CD4-positive, alpha-beta T cell treated with Interleukin-10 for 1 hour (primary cell): ENCODE measurements around the gene TUT4.

Source experiments
- DNase-seq: peaks from one replicate; pipeline ENCODE4 v3.0.0-alpha.2; 2020

Gene TUT4

DNA sequence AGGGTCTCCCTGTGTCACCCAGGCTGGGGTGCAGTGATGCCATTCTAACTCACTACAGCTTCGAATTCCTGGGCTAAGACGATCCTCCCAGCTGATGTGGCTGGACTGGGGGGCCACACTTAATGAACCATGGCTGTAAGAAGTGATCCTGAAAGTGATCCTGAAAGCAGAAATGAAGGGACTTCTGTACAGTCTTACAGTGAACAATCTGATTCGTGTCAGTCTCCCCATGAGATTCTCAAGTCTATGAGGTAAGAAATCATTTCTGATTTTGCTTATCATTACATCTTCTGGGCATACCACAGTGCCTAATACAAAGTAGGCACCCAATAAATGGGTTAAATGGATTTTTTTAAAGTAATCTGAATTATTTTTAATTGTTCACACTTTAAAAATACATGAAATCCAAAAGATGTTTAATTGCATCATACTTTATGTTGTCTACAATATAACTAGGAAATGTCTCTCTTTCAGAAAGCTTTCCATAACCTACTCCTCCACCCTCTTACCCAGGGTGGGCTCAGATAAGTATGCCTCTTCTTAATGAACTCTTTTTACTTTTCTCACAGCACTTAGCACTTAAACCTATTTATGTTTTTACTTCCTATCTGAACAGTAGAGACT is 21.5 kb downstream of the TUT4 start:
- no peak for DNase-seq

DNA sequence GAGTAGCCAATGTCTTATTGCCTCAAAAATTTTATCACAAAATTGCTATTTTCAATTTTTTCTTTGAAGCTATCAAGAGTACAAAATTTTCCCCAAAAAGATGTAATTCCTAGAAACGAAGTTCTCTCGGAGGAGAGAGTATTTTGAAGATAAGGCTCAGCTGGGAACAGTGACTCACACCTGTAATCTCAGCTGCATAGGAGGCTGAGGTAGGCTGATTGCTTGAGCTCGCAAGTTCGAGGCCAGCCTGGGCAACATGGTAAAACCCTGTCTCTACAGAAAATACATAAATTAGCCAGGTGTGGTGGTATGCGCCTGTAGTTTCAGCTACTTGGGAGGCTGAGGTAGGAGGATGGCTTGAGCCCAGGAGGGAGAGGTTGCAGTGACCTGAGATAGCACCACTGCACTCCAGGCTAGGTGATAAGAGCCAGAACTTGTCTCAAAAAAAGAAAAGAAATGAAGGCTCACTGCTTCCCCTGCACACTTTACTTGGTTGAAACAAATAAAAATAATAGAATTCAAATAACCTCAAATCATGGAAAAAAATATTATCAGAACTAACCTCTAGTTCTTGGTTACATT is 22.2 kb downstream of the TUT4 start:
- DNase-seq = no peak

DNA sequence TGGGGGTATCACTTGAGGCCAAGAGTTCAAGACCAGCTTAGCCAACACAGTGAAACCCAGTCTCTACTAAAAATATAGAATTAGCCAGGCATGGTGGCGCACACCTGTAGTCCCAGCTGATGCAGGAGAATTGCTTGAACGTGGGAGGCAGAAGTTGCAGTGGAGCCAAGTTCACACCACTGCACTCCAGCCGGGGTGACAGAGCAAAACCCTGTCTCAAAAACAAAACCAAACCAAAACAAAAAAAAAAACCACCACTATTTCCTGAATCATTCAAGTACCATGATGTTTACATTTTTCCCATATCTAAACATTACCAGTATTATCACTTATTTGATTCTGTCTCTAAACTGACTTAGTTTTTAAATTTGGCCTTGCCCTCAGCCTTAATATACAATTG is 29.5 kb downstream of the TUT4 start:
- peak; percentile 15 for DNase-seq

DNA sequence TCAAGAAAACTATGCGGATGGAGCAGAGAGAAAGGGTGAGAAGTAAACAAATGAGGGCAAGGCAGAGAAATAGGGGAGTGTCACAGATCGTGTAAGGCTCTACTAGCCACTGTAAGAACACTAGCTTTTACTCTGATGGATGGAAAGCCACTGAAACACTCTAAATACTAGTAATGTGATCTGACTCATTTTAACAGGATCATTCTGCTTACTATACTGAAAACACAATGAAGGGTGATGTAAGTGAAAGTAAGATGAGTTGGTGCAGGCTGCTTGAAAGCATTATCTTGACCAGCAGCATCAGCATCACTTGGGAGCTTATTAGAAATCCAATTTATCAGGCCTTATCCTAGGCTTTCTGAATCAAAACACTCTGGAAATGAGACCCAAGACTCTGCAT is 32.7 kb downstream of the TUT4 start:
- DNase-seq = no peak

DNA sequence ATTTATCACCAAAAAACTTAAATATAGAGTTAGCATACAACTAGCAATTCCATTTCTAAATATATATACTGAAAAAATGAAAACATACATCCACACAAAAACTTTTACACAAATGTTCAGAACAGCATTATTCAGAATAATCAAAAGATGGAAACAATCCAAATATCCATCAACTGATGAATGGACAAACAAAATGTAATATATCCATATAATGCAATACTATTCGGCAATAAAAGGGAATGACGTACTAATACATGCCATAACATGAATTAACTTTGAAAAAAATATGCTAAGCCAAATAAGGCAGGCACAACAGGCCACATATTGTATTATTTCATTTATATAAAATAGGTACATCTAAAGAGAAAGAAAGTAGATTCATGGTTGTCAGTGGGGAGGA is 33.9 kb downstream of the TUT4 start:
- no peak for DNase-seq

DNA sequence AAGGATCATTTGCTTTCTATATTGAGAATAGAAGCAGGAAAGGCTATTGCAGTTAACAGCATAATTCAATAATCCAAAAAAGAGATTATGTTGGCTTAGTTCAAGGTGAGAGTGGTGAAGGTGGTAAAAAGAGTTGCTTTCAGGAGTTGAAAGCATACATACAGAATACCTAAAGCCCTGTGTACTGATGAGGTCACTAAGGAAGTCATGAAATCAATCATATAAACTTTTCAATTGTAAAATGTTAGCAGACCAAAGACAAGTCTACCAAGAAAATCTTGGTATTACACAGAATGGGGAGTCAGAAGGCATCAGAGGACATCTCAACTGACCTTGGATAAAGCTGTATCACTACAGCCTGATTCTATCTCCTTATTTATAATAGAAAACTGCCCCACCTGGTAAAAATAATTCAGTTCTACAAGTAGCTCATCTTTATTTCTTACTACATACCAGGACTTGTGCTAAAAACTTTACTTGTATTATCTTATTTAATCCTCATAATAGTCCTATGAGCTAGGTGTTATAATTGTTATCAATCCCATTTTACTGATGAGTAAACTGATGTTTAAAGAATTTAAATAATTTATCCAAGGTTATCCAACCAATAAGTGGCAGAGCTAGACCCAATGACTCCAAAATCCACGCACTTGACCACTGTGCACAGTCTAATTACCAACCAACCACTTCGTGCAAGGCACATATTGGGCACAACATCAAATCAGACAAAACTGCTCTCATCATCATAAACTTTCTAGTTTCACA is 40.9 kb downstream of the TUT4 start:
- DNase-seq = no peak

DNA sequence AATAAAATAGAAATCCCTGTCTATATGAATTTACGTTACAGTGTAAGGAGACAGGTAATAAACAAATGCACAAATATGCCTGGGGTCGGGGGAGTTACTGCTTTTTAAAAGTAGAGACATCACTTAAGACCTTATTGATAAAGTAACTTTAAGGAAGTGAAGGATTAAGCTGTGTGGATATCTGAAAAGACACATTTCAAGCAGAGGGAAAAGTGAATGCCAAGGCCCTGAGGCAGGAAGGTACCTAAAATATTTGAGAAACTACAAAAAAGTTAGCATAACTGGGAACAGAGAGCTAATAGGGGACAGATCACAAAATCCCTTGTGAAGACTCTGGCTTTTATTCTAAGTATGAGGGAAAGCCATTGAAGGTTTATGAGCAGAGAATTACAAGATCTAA is 41.5 kb downstream of the TUT4 start:
- DNase-seq = no peak

DNA sequence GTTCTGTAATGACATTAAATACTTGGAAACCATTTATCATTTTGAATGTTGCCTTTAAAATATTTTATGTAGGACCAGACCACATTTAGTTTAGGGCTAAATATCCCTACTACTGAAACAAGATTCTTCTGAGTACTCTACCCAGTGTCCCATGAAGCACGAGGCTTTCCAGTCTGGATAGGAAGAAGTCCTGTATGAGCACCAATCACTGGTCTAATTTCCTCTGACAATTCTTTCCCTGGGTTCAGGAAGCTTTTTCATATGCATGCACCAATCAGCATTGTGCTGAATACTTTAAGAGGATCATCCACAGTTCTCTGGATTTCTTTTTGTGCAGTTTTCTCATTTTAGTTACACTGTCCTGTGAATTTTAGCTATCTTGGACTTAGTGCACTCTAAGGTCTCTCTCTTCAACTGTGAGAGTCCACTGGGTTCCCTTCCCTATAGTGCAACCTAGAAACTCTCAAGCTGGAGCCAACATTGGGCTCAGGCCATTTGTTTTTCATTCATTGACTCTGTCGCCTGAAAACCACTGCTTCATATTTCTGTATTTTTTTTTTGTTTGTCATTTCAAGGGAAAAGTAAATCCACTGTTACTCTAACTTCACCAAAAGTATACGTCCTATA is 45.9 kb downstream of the TUT4 start:
- no peak for DNase-seq

DNA sequence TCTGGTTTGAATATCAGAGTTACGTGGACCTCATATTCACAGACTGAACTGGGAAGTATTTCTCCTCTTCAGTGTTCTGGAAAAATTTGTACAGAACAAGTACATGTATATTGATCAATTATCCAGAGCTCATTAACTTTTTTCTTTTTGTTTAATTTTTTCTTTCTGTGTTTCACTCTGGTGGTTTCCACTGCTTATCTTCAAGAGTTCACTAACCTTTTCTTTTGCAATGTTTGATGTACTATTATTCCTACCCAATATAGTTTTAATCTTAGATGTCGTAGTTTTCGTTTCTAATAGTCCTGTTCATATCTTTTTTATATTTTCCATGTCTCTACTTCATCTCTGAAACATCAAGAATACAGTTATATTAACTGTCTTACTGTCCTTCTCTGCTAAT is 46.5 kb downstream of the TUT4 start:
- DNase-seq = no peak

DNA sequence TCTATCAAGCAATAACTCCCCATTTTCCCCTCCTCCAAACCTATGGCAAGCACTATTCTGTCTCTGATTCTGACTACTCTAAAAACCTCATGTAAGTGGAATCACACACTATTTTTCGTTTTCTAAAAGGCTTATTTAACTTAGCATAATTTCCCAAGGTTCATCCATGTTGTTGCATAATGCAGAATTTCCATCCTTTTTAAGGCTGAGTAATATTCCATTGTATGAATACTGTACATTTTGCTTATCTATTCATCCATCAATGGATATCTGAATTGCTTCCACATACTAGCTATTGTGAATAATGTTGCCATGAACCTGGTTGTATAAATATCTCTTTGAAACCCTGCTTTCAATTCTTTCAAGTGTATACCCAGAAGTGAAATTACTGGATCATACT is 48.2 kb downstream of the TUT4 start:
- no peak for DNase-seq

DNA sequence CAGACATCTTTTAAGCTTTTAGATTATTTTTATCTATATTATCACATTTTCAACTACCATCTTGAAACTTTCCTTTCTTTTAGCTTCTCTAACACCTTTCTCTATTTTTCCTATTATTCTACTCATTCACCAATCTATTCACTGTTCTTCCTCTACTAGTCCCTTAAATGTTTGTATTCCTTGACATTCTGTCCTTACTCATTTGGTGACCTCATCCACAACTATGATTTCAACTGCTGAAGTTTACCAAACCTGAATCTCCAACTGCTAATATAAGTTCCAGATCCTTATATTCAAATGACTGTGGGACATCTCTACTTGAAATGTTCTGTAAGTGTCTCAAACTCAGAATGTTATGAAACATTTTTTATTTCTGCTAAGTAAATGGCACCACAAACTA is 49.2 kb downstream of the TUT4 start:
- no peak for DNase-seq

DNA sequence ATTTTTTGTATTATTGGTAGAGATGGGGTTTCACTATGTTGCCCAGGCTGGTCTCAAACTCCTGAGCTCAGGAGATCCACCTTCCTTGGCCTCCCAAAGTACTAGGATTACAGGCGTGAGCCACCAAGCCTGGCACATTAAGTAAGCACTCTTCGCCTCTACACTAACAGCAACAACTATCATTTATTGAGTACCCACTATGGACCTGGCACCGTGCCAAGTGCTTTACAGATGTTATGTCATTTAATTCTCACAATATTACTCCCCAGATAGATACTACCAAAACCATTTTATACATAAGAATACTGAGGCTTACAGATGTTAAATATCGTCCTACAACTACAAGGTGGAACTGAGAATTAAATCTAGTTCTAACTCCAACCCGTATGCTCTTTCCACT is 50.1 kb downstream of the TUT4 start:
- no peak for DNase-seq

DNA sequence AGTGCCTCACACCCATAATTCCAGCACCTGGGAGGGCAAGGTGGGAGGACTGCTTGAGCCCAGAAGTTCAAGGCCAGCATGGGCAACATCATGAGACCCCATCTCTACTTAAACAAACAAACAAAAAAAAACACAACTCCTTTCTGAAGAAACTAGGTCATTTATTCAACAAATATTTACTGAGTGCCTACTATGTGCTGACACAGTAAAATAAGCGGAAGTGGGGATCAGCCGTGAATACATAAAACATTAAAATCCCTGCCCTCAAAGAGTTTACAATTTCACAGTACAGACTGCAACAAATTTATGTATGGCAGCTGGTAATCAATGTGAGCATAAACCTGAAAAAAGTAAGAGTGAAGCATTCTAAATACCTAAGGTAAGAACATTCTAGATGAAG is 65.3 kb downstream of the TUT4 start:
- DNase-seq = no peak

DNA sequence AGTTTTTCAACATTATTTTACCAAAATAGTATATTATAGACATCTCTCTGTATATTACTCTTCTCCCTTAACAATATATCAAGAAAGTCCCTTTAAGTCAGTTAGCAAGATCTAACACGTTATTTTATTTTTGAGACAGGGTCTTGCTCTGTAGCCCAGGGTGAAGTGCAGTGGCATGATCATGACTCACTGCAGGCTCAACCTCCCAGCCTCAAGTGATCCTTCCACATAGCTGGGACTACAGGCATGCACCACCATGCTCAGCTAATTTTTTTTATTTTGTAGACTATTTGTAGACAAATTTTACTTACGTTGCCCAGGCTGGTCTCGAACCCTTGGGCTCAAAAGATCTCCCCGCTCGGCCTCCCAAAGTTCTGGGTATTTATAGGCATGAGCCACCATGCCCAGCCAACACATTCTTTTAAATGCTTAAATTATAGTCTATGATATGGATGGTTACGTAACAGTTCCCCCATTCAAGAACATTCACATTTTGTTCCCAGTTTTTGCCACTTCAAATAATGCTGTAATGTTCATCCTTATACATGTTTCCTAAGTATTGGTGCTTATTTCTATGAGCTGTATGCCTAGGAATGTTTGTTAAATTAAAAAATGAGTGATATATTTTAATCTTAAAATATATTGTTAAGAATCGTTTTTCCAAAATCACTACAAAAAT is 70.4 kb downstream of the TUT4 start:
- DNase-seq = no peak

DNA sequence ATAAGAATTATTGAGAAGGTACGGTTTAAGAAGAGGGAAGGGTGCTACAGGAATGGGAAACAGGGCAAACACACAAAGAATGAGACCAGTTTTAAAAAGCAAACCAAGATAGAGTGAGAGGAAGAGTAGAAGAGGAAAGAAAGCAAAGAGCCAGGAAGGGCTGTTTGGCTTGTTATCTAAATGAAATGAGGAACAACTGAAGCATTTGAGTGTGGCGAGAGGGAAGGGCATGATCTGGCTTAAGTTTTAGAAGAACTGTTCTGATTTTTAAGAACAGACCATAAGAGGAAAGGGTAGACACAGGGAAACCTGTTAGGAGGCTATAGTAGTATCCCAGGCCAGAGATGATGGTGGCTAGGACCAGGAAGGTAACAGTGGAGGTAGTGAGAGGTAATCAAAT is 73.8 kb downstream of the TUT4 start:
- DNase-seq = no peak

DNA sequence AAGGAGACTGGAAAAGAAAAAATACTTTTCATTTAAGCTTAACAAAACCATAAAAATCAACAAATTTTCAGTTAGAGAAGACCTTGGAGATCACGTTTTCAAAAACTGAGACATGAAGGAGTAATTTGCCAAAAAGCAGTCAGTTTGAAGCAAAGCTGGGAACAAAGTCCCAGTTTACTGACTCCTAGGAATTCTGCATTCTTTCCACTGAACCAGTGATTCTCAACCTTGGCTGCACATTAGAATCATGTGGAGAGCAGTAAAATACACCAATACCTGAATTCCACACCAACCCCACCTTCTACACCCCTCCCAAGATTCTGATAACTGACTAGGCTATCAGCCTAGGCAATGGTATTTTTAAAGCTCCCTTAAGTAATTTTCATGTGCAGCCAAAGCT is 75.0 kb downstream of the TUT4 start:
- no peak for DNase-seq

DNA sequence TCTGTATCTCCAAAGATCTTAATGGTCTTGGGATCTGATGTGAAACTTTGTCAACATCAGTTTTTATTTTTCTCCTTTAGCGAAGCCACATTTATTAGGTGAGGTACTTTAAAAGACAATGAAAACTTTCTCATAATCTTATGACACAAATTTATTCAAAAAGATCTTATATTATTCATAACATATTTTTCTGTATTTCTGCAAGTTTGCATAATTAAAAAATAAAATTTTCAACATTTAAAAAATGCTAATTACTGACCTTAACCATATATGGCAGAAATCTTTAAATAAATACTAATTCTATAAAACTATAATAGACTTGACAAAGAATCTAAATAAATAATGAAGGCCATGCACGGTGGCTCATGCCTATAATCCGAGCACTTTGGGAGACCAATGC is 75.9 kb downstream of the TUT4 start:
- no peak for DNase-seq

DNA sequence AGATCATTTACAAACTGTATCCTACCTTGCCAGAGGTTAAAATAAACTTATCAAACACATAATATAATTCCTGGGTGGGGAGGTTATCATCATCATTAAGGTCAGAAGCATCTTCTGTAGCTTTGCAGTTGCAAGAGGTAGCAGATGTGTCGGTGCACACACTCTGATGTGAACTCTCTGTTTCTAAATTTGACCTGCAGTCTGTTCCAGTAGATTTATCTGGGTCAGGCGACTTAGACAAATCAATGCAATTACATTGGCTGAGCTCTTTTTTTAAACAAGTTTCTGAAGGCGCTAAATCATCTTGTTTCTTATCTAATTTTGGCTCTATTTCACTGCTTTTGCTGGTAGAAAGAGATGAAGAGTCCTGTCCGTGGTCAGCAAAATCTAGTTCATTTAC is 78.1 kb downstream of the TUT4 start:
- DNase-seq = no peak

DNA sequence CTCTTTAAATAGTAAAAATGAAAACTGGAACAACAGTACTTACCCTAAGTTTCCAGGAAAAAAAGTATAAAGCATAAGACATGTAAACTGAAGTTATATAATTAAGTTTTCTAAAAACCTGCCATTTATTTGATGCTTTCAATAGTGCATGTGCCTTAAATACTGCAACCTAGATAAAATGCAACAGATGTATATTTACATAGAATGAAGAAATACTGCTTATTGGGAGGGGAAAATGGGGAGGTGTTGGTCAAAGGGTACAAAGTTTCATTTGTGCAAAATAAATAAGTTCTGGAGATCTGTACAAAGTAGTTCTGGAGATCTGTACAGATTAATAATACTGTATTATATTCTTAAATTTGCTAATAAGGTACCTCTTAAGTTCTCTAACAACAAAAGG is 79.9 kb downstream of the TUT4 start:
- DNase-seq = no peak

DNA sequence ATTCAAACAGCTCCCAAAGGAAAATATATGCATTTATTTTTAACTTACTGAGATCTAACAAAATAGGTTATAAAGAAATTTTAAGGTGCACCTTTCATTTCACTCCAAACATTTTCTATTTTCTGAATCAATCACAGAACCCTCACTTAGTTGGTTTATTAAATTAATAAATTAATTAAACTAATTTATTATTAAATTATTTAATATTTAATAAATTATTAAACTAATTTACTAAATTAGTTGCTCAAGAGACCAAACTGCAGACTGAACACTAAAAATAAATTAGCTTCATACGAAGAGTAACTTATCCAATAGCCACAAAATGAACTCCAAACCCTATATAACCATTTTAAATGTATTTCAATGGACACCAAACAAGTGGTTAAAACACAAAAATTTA is 80.5 kb downstream of the TUT4 start:
- no peak for DNase-seq

DNA sequence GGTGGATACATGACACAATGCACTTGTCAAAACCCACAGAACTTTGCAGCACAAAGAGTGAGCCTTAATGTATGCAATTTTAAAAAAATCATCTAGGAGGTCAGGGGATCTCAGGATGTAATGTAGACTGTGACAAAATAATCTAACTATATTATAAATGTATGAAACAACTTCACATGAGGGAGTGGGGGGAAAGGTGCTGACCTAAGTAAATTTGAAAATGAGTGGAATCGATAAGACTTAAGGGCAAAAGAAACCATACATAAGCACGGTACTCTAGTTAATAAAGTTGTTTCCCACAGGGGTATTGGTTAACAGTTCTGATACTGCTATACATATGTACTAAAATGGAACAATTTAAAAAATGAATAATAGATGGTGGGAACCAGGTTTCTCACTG is 83.8 kb downstream of the TUT4 start:
- DNase-seq = no peak

DNA sequence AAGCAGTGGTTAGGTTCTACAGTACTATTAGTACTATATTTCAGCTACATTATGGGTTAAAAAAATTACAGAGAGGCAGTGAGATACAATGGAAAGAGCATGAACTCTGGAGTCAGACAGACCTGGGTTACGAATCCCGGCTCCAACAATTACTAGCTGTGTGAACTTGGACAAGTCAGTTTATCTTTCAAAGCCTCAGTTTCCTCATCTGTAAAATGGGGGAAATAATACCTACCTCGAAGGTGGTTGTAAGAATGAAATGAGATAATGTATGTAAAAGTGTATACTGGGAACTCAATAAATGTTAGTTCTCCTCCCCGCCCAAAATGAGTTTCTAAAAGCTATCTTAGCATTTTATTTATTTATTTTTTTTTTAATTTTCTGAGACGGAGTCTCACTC is 89.0 kb downstream of the TUT4 start:
- DNase-seq = no peak

DNA sequence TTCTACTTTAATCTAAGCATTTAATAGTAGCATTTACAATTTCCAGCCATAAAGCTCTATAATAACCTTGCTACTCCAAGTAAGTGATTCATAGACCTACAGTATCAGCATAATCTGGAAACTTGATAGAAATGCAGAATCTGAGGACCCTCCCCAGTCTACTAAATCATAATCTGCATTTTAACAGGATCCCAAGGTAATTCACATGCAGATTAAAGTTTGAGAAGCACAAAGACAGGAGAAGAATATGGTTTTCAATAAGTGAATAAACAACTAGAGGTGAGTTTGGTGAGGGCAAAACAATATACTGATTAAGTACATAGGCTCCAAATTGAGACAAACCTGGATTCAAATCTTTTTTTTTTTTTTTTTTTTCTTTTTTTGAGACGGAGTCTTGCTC is 91.1 kb downstream of the TUT4 start:
- DNase-seq = no peak

DNA sequence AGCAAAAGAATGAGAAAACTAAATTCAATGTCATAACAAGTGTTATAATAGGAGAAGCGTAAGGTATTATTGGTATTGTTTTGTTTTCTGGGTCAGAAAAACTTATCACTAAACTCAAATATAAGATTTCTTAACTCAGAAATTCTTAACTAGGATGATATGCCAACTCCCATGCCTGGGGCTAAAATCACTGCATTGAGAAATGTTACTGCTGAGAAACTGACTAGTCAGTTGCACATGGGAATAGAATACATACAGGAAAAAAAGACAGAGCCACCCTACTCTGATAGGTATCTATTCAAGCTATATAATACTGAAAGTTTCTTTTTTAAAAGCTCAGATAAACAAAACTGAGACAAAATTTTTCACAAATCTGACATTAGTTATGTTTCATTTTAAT is 92.2 kb downstream of the TUT4 start:
- no peak for DNase-seq
